AG20443 (cell line): Measurements from ENCODE around the gene HK3.

Experiments
- DNase-seq: peaks from one replicate; pipeline ENCODE4 v3.0.0; 2012; ENCODE audit warnings: low spot score, mixed read lengths

HK3 gene

DNA sequence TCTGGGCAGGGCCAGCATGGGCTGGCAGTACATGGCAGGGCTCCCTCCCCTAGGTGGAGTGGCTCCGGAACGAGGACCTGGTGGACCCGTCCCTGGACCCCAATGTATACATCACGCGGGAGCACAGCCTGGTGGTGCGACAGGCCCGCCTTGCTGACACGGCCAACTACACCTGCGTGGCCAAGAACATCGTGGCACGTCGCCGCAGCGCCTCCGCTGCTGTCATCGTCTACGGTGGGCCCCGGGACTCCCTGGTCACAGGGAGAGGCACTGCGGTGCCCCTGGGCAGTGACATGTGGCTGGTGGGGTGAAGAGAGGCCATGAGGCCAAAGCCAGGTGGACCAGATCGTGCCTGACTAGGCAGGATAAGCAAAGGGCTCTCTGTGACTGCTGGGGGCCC lies 30.4 kb downstream of the HK3 start:
- DNase-seq, result no peak

DNA sequence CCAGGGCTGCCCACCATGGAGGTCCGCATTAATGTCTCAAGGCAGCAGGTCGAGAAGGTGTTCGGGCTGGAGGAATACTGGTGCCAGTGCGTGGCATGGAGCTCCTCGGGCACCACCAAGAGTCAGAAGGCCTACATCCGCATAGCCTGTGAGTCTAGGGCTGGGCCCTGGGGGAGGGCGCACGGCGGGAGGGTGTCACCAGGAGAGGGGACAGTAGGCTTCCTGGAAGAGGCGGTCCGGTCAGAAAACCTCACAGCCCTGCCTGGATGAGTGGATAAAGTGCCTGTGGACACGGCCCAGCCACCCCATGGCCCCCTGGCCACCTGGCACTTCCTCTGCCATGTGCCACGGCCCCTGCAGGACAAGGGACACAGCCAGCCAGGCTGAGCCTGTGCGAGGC lies 31.0 kb downstream of the HK3 start:
- DNase-seq, result no peak

DNA sequence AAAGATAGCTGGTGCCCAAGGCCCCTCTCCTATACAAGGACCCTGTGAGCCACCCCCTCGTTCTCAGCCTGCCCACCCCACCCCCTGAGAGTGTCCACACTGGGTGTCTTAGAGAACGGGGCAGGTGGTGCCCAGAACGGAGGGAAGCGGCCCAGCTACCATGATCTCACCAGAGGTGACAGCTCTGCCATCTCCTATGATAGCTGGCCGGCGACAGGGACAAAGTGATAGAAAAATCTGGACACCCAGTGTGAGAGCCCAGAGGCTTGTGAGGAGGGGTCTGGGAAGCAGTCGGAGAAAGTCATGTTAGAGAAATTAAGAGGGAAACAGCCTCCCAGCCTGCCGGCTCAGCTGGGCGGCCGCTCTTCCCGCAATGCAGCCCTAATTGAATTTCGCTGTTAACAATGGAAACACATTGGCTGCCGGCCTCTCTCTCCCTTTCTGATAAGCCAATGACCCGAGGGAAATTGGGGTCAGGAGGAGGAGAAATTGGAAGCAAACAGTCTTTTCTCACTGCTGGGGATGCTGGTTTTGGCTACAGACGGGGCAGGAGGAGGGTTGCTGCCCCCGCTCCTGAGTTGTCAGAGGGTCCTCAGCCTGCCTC lies 32.3 kb downstream of the HK3 start:
- DNase-seq, result no peak

DNA sequence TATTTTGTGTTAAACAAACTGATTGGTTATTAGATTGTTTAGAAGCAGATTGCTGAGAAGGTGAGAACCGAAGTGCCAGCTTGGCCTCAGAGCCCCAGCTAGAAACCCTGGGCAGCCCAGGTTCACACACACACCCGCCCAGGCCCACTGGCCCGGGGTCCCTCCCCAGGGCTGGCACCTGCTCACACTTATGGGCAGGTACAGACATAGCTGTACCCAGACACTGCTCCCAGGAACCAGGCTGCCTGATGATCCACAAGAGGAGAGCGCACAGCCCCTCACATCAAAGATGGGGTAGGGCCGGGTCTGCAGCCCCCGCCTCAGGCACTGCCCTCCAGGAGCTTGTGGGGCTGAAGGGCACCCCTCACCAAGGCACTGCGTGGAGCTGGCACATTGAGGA lies 33.2 kb downstream of the HK3 start:
- DNase-seq, result no peak

DNA sequence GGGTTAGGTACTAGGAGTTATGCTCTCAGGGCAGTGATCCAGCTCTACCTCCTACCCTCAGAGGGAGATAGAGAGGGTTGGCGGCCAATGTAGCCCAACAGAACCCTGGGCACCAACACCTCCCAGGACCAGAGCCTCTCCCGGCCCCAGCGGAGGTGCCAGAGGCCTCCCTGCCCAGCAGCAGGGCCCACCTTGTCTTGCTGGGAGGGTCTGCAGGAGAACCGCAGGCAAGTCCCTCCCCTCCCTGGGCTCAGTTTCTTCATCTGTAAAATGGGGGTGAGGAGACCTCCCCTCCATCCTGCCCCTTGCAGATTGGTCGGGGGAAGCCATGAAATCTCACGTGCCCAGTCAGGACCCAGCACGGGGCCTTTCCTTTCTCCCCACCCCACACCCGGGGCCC lies 34.4 kb downstream of the HK3 start:
- no peak for DNase-seq

DNA sequence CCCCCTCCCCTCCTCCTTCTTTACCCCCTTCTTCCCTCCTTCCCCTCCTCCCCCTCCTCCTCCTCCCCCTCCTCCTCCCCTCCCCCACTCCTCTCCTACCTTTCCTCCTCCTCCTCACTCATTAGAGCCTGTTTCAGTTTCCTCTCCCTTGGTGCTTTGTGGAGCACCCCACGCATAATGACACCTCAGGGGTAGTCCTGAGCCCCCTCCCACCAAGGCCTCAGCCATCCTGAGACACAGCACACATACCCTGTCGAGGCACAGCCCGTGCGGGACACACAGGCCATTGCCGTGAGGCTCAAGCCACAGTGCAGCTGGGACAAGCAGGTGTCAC lies 35.4 kb downstream of the HK3 start:
- no peak for DNase-seq

DNA sequence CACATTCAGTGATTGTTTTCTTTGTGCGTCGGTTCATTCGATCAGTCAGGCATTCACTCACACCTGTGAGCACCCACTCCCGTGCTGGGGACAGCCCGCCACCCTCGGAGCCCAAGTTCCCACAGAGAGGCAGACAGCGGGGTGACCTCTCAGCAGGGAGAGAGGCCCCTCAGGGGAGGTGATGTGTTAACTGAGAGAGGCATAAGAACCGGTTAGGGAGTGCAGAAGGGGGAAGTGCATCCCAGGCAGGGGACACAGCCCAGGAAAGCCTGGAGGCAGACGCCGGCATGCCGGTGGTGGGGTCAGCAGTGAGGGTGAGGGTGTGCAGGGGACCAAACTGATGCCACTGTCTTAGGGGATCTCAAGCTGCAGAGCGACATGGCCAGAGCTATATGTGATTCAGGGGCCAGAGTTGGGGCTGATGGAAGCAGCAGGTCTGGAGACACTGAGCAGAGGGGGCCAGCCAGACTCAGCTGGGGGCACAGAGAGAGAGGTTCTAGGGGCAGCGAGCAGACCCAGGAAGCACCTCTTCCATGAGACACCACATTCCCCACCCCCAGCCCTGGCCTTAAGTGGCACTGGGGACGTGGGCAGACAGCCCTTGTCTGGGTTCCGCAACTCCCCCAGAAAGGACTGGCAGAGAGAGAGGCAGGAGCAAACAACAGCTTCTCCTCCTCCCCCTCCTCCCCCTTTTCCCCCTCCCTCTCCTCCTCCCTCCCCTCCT lies 35.9 kb downstream of the HK3 start:
- DNase-seq, result no peak

DNA sequence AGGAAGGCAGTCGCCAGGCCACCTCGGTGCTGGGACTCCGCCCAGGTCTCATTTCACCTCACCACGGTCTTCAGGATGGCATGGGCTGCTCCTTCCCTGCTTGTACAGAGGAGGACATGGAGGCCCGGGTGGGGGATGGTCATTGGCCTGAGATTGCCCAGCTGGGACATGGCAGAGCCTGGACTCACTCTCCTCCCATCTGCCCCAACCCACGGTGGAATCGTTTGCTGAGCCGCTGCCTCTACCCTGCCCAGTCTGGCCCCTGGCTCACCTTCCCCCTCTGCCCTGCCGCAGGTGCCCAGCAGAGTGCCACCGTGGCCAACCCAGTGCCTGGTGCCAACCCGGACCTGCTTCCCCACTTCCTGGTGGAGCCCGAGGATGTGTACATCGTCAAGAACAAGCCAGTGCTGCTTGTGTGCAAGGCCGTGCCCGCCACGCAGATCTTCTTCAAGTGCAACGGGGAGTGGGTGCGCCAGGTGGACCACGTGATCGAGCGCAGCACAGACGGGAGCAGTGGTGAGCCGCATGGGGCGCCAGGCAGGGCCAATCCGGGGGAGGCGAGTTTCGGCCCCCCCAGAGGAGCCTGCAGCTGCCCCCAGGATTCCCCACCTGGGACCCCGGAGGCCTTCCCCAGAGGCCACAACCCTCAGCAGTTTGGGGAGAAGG lies 36.7 kb downstream of the HK3 start:
- DNase-seq, result no peak

DNA sequence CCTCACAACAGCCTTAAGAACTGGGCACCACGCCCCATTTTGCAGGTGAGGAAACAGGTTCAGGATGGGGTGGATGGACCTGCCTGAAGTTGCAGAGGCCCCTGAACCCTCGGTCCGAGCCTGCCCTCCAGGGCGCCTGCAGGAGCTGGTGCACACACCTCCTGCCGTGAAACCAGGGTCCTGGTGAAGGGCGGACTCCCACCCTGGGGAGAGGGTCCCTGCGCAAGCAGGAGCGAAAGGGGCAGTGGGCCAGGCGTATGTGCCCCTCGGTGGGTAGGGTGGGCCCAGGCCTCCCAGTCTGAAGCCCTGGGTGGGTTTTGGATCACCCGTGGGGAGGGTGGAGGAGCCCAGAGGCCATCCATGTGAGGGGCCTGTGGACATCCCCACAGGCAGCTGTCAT lies 37.9 kb downstream of the HK3 start:
- DNase-seq, result no peak

DNA sequence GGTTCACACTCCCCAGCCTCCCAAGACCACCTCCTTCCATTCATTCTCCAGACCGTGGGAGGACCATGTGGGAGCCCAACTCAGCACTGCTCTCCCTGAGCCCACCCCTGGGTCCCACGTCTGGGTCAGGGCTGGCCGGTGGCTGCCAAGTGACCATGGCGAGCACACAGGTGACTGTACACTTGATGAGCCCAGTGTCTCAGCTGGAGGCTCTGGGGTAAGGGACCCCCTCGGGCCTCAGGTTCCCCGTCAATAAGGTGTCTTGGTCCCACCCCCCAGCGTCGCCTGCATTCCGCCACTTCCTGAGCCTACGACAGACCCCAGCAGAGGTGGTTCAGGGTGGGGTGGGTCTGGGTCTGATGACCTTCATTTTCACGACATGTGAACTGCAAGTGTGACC lies 38.8 kb downstream of the HK3 start:
- no peak for DNase-seq

DNA sequence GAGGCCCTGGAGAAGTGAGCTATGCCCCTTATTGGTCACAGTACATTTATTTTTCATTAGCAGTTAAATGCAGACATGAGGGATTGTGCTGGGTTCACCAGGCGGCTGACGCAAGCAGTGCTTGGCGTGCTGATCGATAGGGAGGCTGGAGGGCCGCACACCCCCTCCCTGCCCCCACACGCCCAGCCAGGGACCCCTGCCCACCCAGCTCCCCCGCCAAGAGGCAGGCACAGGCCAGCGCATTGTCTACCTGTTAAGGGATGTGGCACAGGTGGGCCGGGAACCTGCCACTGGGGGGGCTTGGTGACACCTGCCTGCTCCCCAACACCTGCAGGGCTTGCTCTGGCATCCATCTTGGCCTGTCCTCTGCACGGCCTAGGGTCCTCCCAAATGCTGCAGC lies 39.2 kb downstream of the HK3 start:
- DNase-seq, result no peak

DNA sequence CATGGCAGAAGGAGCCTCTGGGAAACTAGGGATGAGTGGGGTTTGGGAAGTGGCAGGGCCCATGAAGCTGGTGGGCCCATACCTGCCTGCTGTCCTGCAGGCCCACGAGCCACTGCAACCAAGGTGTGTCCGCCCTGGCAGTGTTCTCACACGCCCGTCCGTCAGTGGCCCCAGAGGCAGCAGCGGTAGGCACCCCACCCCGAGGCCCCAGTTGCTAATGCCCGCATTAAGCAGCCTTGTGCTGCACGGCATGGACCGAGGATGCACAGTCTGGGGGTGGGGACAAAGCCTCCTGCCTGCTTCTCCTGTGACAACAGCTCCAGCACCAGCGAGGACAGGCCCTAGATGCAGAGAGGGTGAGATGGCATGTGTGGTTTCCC lies 41.3 kb downstream of the HK3 start:
- DNase-seq, result no peak

DNA sequence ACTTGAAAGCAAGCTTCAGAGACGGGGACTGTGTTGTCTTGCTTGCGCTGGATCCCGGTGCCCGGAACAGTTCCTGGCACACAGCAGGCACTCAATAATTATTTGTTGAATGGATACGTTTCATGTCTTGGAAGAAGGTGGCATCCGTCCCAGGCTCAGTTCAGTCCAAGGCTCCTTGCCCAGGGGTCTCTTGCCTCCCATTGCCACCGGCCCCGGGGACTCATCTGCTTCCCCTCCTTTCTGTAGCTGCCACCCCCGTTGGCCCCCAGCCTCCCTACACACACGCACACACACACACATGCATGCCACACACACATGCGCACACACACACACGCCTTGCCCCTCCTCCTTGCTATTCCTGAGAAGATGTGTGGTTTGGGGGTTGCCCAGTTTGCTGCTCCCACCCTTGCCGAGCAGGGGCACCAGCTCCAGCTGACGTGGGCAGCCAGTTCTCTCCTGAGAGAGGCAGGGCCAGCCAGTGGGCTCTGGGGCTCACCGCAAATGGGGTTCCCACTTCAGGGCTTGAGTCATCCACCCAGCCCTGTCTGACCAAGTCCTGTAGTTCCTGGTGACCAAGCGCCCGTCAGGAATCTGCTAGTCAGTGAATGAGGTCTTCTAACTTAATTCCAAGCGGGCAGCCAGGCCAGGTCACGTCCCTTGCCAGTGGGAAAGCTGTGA lies 41.8 kb downstream of the HK3 start:
- no peak for DNase-seq

DNA sequence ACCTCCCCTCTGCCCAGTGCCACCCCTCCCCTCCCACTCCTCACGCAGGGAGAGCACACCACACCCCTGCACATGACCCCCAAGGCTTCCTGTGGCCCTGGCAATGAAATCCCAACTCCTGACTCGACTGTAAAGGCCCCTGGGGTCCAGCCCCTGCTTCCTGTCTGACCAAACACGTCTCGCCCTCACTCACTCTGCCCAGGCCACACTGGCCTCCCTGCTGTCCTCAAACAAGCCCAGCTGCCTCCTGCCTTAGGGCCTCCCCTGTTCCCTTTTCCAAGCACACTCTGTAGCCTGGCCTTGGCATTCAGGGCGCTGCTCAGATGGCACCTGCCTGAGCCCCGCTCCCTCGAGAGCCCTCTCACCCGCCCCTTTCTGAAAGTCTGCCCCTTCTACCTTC lies 42.4 kb downstream of the HK3 start:
- DNase-seq, result no peak

DNA sequence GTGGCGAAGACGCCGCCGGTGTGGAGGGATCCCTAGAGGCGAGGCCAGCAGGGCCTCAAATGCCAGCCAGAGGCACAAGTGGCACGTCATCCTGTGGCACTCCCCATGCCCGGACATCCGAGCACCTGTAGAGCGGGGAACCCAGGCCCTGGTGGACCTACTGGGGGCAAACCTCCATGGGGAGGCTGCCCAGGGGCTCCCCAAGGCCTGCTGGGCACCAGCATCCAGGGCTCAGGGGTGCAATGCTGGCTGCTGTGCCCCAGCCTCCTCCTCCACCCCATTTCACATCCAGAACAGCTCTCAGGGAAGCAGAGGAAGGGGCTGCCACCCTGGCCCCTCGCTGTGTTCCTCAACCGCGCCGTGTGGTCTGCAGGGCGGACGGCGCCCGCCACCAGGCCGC lies 43.5 kb downstream of the HK3 start:
- DNase-seq, result no peak

DNA sequence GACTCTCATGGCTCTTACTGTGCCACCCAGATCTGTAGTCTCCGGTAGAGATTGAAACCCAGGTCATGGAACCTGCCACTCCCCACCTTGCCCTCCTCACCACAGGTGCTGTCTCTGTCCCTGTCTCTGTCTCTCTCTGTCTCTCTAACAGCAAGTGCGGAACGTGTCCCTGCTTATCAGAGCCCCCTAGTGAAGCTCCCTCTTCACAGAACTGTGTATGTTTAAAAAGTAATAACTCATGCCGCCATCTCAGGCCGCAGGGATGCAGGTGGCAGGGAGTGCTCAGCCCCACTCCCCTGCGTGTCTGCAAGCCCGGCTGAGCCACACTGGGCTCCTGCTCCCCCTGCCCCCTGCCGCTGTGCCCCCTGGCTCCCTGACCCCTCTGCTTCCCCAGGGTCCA lies 45.0 kb downstream of the HK3 start:
- no peak for DNase-seq

DNA sequence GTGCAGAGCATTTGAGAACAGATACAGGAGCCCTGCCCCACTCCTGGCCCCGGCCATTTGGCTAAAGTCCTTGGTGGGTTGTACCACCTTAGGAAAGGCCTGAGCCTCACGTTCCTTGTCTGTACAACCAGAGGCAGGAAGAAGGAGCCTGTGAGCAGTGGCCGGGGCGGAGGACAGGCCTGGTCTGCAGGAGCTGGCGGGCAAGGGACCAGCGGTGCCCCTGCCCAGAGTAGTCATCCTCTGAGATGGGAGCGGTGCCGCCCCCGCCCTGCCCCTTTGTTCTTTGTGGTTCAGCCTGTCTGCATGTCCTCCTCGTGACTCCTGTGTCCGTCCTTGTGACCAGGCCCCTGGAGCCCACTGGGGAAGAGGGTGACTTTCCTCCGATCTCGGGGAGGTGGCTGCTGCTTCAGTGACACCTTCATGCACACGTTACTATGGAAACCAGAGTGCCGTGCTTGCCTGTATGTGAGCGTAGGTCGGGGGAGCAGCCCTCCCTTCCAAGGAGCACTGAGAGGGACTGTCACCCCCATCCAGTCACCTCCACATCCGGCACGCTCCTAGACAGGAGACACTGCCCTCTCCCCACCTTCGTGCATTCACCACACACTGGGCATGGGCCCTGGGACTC lies 45.9 kb downstream of the HK3 start:
- DNase-seq, result no peak

DNA sequence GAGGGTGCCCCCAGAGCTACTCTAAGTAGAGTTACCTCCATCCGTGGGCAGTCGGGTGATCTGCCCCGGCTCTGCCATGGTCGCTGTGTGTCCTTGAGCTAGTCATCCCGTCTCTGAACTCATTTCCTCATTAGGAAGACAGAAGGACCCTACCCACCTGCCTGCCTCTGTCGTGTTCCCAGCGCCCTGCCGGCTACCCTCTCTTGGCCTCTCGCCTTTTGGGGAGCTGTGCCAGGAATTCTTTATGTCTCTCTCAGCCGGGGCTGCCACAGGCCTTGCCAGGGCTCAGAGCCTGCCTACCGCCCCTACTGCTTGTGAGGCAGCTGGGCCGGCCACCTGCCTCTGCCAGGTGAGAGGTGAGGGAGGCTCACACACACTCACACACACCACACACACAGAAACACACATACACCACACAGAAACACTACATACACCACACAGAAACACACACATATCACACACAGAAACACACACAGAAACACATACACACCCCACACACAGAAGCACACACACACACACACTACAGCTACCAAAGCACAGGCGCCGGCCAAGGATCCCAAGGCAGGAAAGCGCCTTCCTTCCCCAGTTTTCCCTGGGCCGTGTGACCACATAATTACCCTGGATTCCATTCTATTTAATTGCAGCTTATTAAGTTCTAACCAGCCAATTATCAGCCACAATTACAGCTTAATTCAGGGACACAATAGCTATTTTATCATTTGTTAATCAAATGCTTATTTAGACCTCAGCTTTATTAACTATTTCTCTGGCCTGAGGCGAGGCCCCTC lies 47.1 kb downstream of the HK3 start:
- no peak for DNase-seq

DNA sequence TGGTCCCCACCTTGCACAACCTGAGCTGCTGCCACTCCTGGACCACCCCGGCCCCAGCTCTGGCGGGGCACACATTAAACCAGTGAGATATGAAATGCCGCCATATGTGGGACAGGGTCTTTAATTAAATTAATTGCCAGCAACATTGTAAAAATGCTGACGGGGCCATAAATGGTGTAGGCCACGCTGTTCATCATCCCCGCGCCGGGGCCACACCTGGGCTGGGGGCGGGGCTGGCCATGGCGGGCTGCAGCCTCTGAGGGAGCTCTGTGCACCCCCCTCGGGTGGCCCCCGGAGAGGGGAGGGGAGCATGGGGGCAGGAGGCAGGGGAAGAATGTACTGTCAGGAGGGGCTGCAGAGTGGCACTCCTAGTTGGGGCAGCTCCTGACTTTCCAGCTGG lies 47.8 kb downstream of the HK3 start:
- DNase-seq, result no peak

DNA sequence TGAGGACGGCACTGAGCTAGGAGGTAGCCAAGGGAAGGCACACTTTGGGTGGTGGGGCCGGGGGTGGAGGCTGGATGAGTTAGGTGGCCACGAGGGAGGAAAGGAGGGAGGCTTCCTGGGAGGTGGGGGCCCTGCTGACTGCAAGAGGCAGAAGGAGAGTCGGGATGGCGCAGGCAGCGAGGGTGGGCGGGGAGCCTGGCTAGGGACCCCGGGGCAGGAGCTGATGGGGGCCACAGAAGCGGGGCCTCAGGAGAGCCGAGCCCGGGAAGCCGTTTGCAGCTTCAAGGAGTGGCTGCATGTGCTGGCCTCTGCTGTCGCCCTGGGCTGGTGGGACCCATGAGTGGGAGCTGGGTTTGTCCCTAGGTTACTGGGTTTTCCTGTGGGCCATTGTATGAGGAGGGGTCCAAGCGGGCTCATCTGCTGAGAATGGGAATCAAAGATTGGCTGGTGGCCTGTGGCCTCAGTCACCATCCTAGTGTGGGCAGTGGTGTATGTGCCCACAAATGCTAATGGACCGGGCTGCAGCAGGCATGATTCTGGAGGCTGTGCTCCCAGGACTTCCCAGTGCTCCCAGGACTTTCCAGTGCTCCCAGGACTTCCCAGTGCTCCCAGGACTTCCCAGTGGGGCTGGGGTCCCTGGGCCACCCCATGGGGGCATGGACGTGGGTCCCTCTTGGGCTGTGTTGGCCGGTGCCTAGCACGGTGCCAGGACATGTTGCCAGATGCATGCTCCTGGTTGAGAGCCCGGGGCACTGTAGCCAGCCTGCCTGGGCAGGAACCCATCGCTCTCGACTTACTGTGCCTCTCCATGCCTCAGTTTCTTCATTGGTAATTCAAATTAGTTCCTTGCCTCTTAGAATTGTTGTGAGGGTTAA lies 48.5 kb downstream of the HK3 start:
- no peak for DNase-seq

DNA sequence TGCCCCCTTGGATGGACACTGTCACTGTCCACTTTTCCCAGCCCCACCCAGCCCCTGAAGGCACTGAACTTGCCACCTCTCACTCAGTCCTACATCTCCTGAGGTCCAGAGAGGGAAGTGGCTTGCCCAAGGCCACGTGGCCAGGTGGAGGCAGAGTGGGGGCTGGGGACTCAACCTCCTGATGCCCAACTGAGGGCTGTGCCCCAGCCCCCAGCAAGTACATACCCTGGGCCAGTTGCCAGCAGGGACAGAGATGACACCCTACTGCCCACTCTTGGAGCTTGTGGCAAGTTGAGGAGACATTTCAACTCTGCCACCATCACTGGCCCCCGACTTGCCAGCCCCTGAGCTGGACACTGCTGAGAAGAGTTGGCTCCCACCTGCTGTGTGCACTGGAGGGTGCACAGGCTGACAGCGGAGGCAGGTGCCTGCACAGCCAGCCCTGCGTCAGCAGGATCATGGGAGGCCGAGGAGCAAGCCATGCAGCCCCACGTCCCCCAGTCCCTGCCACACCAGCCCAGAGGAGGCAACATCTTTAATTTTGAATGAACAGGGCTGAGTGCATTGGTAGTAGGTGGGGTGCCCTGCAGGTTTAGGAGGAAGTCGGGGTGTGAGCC lies 49.4 kb downstream of the HK3 start:
- DNase-seq, result no peak
